Stimulated activated CD8-positive, alpha-beta memory T cell treated with anti-CD3 and anti-CD28 coated beads, Interleukin-7, amount 100 ng/mL, for 4 hours (primary cell): ENCODE measurements around the gene PODXL2.

Source experiments
- DNase-seq, 2 donors: peaks; one replicate each; pipeline ENCODE4 v3.0.0-alpha.2; 2020; ENCODE audit warnings: low read depth in 2 of 2

The PODXL2 gene

DNA sequence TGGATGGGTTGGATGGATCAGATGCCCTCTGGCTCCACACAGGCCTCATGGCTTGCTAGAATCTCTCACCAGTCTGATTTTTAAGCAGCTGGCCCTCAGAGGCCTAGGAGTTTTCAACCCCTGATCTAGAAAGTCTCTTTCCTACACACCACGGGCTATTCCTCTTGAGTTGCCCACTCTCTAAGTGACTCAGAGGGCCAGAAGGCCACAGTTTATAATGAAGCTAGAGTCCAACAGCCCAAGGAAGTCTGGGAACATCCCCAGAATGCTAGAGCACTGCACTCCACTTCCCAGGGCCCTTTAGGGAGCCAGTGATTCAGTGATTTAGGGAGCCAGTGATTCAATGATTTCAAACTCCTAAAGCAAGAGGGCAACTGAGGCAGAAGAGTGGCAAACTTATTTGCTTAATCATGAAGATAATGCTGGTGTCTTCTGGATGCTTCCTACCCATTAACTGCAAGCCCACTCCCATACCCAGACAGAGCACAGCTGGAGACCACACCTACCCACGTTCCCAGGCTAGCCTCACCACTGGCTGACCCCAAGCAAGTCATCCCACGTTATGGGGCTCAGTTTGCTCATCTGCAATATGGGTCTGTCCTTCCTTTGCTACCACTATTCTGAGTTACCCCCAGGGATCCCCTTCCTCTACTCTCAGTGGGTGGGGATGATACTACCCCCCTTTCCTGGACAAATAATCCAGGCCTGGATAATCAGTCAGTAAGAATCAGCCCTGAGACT, 80.5 kb downstream of the PODXL2 start:
- DNase-seq: no peak

- no peak for DNase-seq
These were observed 81.4 kb downstream of the PODXL2 start for GRCh38 chr3:127710155-127710941.

DNA sequence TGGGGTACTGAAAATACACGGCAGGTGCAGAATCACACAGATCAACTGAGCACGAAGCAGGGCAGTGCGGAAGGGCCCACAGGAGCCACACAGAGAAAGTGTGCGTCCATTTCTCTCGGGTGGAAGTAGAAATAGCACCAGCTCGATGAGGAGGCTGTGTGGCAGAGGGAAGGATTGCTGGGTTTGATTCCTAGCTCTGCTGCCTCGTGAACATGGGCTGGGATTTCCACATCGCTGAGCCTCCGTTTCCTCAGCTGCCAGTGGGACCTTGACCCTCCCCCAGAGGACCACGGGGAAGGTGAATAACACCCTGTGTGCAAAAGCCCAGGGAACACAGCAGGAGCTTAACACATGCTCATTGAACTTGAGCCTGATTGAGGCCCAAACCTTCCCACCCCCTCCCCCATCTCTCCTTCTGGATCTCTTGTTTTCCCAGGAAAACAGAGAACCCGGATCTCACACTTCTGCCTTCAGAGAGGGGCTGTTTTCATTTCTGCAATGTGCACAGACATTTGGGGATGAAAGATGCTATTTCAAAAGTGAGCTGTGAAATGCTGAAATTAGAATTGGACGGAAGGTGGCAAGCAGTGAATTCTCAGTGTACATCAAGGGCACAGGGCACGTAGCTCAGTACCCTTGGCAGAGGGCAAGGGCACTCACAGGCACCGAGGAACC, 82.2 kb downstream of the PODXL2 start:
- DNase-seq: no peak

GRCh38 chr3:127711896-127712295, 82.9 kb downstream of the PODXL2 start:
- DNase-seq: no peak

- no peak for DNase-seq
These were observed 83.5 kb downstream of the PODXL2 start for GRCh38 chr3:127712461-127712860.

GRCh38 chr3:127712881-127713771, 84.1 kb downstream of the PODXL2 start:
- no peak for DNase-seq

- DNase-seq: no peak
These were observed 85.2 kb downstream of the PODXL2 start for GRCh38 chr3:127714125-127714571.

- DNase-seq: no peak
These were observed 85.9 kb downstream of the PODXL2 start for GRCh38 chr3:127714866-127715265.

DNA sequence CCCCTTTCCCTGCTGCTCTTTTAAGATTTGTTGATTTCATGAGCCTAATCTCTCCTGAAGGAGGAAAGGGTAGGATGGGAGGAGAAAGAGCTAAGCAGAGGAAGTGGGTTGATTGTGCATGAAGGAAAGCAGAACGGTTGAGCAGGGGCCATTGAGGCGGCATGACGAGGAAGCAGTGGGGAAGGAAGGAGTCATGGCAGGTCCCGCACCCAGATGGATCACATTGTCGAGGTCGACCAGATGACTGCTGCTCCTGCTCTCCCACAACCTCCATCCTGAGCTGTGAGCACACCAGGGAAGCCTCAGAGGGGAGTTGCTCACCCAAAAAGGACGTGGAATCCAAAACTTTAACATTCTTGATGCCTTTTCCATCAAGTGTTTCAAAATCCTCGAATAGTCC, 86.5 kb downstream of the PODXL2 start:
- no peak for DNase-seq

DNA sequence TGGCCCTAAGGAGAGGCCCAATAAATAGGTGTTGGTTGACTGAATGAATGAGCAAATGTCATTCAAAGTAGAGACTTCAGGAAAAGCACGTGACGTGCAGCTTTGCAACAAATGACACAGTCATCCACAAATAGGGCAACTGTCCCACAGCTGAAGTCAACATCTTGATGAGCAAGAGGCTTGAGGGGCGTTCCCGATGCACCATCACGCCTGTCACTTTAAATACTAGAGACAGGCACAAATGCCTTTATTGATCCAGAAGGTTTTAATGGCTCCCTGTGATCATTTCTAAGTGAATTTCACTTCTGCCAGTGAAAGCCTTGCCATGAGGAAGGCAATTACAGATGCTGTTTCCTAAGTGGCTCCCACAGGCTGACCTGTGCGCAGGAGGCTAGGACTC, 87.4 kb downstream of the PODXL2 start:
- no peak for DNase-seq

GRCh38 chr3:127717357-127718244, 88.6 kb downstream of the PODXL2 start:
- DNase-seq: no peak

DNA sequence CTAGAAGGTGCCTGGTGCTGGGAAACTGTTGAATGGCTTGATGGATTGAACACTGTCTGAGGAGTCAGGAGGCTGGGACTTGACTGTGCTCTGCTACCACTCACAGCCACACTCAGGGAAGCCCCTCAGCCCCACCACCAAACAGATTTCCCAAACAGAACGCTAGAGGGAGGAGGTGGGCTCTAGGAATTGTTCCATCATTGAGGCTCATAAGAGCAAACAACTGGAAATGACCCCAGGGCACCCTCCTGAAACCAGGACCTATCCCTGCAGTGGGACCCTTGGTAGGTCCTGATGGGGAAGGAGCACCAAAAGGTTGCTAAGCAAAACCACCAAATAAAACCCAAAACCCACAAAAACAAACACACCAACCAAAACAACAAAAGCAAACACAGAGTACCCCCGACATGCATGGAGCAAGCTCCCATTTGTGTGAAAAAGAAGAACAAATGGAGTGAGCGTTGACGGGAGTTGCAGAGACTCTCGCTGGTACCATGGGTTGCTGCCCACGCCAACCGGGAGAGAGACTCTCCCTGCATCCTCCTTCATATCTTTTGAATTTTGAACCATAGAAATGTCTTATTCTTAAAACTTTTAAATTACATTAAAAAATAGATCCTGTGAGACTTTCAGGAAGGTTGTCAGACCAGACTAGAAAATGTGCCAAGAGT, 89.4 kb downstream of the PODXL2 start:
- no peak for DNase-seq

DNA sequence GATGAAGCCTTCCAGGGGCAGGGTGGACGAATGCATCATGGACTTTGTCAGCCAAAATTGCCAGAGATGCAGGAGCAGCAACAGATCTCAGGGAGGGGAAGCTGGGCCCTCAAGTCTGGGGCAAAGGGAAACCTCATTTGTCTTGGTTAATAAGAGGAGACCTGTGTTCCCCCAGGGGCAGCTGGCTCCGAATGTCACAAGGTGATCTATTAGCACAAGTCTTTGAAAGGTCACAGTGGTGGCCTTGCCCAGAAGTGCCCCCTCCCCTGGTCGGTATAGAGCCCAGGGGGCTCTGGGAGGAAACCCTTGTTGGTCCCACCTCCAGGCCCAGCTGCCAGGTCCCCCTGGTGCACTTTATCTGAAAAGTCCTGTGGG, 89.9 kb downstream of the PODXL2 start:
- DNase-seq: no peak

GRCh38 chr3:127719369-127719768, 90.4 kb downstream of the PODXL2 start:
- no peak for DNase-seq

GRCh38 chr3:127720161-127720823, 91.3 kb downstream of the PODXL2 start:
- DNase-seq: no peak

GRCh38 chr3:127720985-127721935, 92.3 kb downstream of the PODXL2 start:
- no peak for DNase-seq

DNA sequence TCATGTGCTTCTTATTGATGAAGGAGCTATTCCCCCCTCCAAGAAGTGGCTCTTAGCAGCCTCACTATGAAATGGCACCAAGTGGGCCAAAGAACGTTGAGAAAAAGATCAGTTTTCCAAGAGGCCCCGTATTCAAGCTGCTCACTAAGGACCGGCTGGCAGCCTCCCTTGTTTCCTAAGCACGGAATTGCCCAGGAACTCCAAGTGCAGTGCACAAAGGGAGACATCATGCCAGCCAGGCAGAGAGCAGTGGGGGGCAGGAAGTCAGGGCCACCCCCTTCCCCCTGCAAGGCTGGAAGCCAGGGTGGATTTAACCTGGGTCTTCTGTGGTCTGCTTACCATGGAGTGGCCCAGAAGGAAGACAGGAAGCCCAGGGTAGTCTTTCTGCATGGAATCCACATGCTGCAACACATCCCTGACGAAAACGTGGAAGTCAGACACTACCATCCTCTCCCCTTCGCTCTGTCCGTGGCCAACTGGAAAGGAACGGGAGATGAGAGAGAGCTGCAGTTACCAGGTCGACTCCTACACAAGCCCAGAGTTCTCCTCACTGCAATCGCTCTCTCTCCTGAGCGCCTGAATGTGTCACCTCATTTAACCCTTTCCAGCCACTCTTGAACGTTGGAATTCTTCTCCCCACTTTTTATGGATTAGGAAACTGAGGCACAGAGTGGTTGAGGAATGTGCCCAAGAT, 93.3 kb downstream of the PODXL2 start:
- DNase-seq: no peak
